HCT116 (cell line): ENCODE results near the gene CPNE2. TPM values are rescaled to one million over a fixed set of nuclear protein-coding genes. Genes with fewer than 3 reads are reported as not detected.

Experiments used
- ATAC-seq: fragments of 200-7000 bp; cut with Tn5 transposase; 2 replicates; pipeline ENCODE4 v1.9.1; 2020; ENCODE audit warnings: mild to moderate bottlenecking, moderate library complexity
- BruUV-seq: library from RNA; stranded (reverse); fragments of 400-500 nt; replicated peaks from 2 replicates; lab custom pipeline; 2021; lab: Mats Ljungman, UMichigan
- CTCF ChIA-PET: fragments of 300-600 bp; sonication (Branson Sonifier 250); formaldehyde crosslinking; loops from one replicate; lab custom pipeline; 2021; ENCODE audit warnings: antibody characterized with exemption; lab: Charles Lee
- POLR2A ChIA-PET: fragments of 300-600, 350-600 bp; sonication (Branson Sonifier 250); formaldehyde crosslinking; loops from one replicate; lab custom pipeline; 2021; ENCODE audit warnings: antibody characterized with exemption; lab: Charles Lee
- RAD21 ChIA-PET, 2 experiments: fragments of 300-600 bp; sonication (Branson Sonifier 250); formaldehyde crosslinking; loops; one replicate each; lab custom pipeline; 2023; ENCODE audit warnings: low total read pairs in 2 of 2; ENCODE audit not compliant: uncharacterized antibody in 2 of 2, unreplicated experiment in 2 of 2, low non-redundant PET in 1 of 2; lab: Charles Lee
- DNase-seq: peaks from one replicate; pipeline ENCODE4 v3.0.0-alpha.2; 2010; ENCODE audit warnings: low read depth, low spot score
- H2AFZ ChIP-seq: fragments of 200-600 bp; shearing (Covaris generic), sonication (generic); 2 replicates; pipeline ENCODE4 v1.6.1; 2017; ENCODE audit warnings: low read depth, mixed run types, mixed read lengths, antibody characterized with exemption, low read length; ENCODE audit not compliant: poor library complexity, severe bottlenecking
- H3K27ac ChIP-seq: 2 replicates; pipeline ENCODE4 v1.5.1; 2012; ENCODE audit warnings: low read depth, low read length
- H3K27me3 ChIP-seq: fragments of 200-600 bp; sonication (generic); 2 replicates; pipeline ENCODE4 v1.6.1; 2016; ENCODE audit warnings: mixed run types, low read length, mixed read lengths; ENCODE audit not compliant: insufficient read depth
- H3K36me3 ChIP-seq, 2 experiments: fragments of 200-500 bp in 1 of 2; fragments of 200-600 bp in 1 of 2; sonication (Bioruptor generic) in 1 of 2; sonication (generic) in 1 of 2; 2 replicates each; pipeline versions ENCODE4 v1.5.1 to v1.6.1; 2014 to 2016; ENCODE audit warnings: low read length in 2 of 2, inconsistent platforms in 1 of 2, mixed read lengths in 1 of 2, mixed run types in 1 of 2; ENCODE audit not compliant: insufficient read depth in 2 of 2, control insufficient read depth in 1 of 2
- H3K4me1 ChIP-seq, 2 experiments: fragments of 200-600 bp in 1 of 2; sonication (generic) in 1 of 2; 2 replicates each; pipeline versions ENCODE4 v1.5.1 to v1.6.1; 2012 to 2017; ENCODE audit warnings: low read length in 2 of 2, inconsistent platforms in 1 of 2, mild to moderate bottlenecking in 1 of 2, mixed read lengths in 1 of 2, mixed run types in 1 of 2, moderate library complexity in 1 of 2; ENCODE audit not compliant: insufficient read depth in 2 of 2, control insufficient read depth in 1 of 2
- H3K4me2 ChIP-seq: fragments of 200-600 bp; sonication (generic); 2 replicates; pipeline ENCODE4 v1.6.1; 2017; ENCODE audit warnings: mixed run types, low read length, mixed read lengths
- H3K4me3 ChIP-seq, 2 experiments: fragments of 200-600 bp in 1 of 2; sonication (generic) in 1 of 2; replicated peaks in 1 of 2; 2 replicates each; pipeline ENCODE4 v1.5.1; 2011 to 2016; ENCODE audit warnings: low read length in 2 of 2, control low read depth in 1 of 2, low read depth in 1 of 2, mild to moderate bottlenecking in 1 of 2, mixed read lengths in 1 of 2, mixed run types in 1 of 2
- H3K79me2 ChIP-seq: fragments of 200-600 bp; sonication (generic); 2 replicates; pipeline ENCODE4 v1.6.1; 2017; ENCODE audit warnings: mild to moderate bottlenecking, mixed run types, low read length, moderate library complexity, mixed read lengths; ENCODE audit not compliant: insufficient read depth
- H3K9ac ChIP-seq: fragments of 200-600 bp; sonication (generic); 2 replicates; pipeline ENCODE4 v1.6.1; 2016; ENCODE audit warnings: low read length, mixed read lengths
- H3K9me2 ChIP-seq: fragments of 200-600 bp; sonication (generic), shearing (Covaris generic); 2 replicates; pipeline ENCODE4 v1.6.1; 2017; ENCODE audit warnings: mixed run types, mild to moderate bottlenecking, moderate library complexity; ENCODE audit not compliant: insufficient read depth
- H3K9me3 ChIP-seq, 2 experiments: fragments of 200-500 bp in 1 of 2; fragments of 200-600 bp in 1 of 2; sonication (Bioruptor generic) in 1 of 2; sonication (generic) in 1 of 2; 2 replicates each; pipeline ENCODE4 v1.6.1; 2014 to 2017; ENCODE audit warnings: low read length in 2 of 2, mixed read lengths in 2 of 2, inconsistent platforms in 1 of 2, low read depth in 1 of 2, mild to moderate bottlenecking in 1 of 2, mixed run types in 1 of 2, moderate library complexity in 1 of 2; ENCODE audit not compliant: control insufficient read depth in 1 of 2, insufficient read depth in 1 of 2
- H4K20me1 ChIP-seq: fragments of 200-600 bp; sonication (generic), shearing (Covaris generic); 2 replicates; pipeline ENCODE4 v1.6.1; 2017; ENCODE audit warnings: mixed run types, mild to moderate bottlenecking, moderate library complexity; ENCODE audit not compliant: insufficient read depth
- CBX3 ChIP-seq: IDR thresholded peaks from 2 replicates; pipeline ENCODE4 v1.6.1; 2012; ENCODE audit warnings: low read depth
- CTCF ChIP-seq, 3 experiments: fragments of 200-600 bp in 1 of 3; sonication (generic) in 1 of 3; IDR thresholded peaks in 2 of 3; conservative IDR thresholded peaks in 1 of 3; 2 replicates each; pipeline ENCODE4 v1.5.1; 2012 to 2017; ENCODE audit warnings: low read depth in 2 of 3, low read length in 2 of 3, antibody characterized with exemption in 1 of 3, borderline replicate concordance in 1 of 3, control low read depth in 1 of 3, mild to moderate bottlenecking in 1 of 3, mixed read lengths in 1 of 3, mixed run types in 1 of 3, moderate library complexity in 1 of 3; ENCODE audit not compliant: insufficient read depth in 1 of 3
- FOSL1 ChIP-seq: IDR thresholded peaks from 2 replicates; pipeline ENCODE4 v1.6.1; 2012; ENCODE audit warnings: low read depth
- JUND ChIP-seq: IDR thresholded peaks from 2 replicates; pipeline ENCODE4 v1.6.1; 2012
- RAD21 ChIP-seq: IDR thresholded peaks from 2 replicates; pipeline ENCODE4 v1.6.1; 2012; ENCODE audit warnings: low read depth, mild to moderate bottlenecking
- ZBTB33 ChIP-seq: IDR thresholded peaks from 2 replicates; pipeline ENCODE4 v1.6.1; 2011; ENCODE audit warnings: mild to moderate bottlenecking, low read length, moderate library complexity; ENCODE audit not compliant: insufficient replicate concordance; ENCODE audit errors: extremely low read depth
- intact Hi-C: fragments of 100-400 bp; cut with micrococcal nuclease; formaldehyde crosslinking; loops from 2 replicates; pipeline ENCODE4 v1.10.0; 2022
- total RNA-seq: library from RNA; stranded (reverse); gene quantifications from one replicate; pipeline ENCODE4 v1.2.1, GENCODE V29; 2021; ENCODE audit not compliant: unreplicated experiment

CPNE2 gene
- total RNA-seq, 1 experiment from 2014 or later = 31.2 TPM

- Histone ChIP-seq H3K9me3 (no peaks in the 10 kb centered on the region), H4K20me1 (no peaks in the 10 kb centered on the region), H3K79me2 (no peaks in the 10 kb centered on the region), H3K9me2 (no peaks in the 10 kb centered on the region), H3K27me3 (no peaks in the 10 kb centered on the region), H3K4me2 (no peak overlapping the region), H3K4me3 (no peak overlapping the region), H3K9ac (no peak overlapping the region), H3K4me1 (peaks cover 3 to 6% of the 10 kb centered on the region in 2 experiments; a peak in 2 of 4 replicates), H3K36me3 (no peaks in the 10 kb centered on the region), H2AFZ (no peak overlapping the region), H3K27ac (no peak overlapping the region)
- ATAC-seq (peak; percentile 97), DNase-seq (peak; percentile 21)
- TF ChIP-seq JUND (no peak), CTCF (IDR thresholded peaks at IDR 0.05 in 2 of 3, conservative IDR thresholded peaks at IDR 0.05 in 1 of 3; ENCODE audit: borderline replicate concordance in 1 of 3, insufficient read depth in 1 of 3, low read depth in 2 of 3, low read length in 2 of 3) (peak; percentile 54 to 94 (median 64)), RAD21 (peak; percentile 72)
- no TSS peak for BruUV-seq
- intact Hi-C loops = loop anchor here (1.0 to 5.0 kb wide), 2 partner anchors 82 to 469 kb away; no protein-coding TSS in a partner anchor
- CTCF ChIA-PET = interaction anchor here (0.6 to 1.9 kb wide), 9 partner anchors 9 to 252 kb away, joined by 3 to 26 read pairs (median 3); no protein-coding TSS in a partner anchor
- POLR2A ChIA-PET = no interaction called here
- RAD21 ChIA-PET = interaction anchor here (1.1 kb wide), 2 partner anchors 81 kb away, joined by 8 to 11 read pairs; no protein-coding TSS in a partner anchor
Measured at GRCh38 chr16:57045694-57046381, 46.5 kb upstream of the CPNE2 start.

- Histone ChIP-seq H3K4me2 (no peak overlapping the region), H3K27ac (no peak overlapping the region), H3K27me3 (no peaks in the 10 kb centered on the region), H3K36me3 (no peaks in the 10 kb centered on the region), H4K20me1 (no peaks in the 10 kb centered on the region), H3K4me3 (no peak overlapping the region), H3K9ac (no peak overlapping the region), H3K79me2 (no peaks in the 10 kb centered on the region), H3K9me3 (no peaks in the 10 kb centered on the region), H2AFZ (no peak overlapping the region), H3K9me2 (no peaks in the 10 kb centered on the region), H3K4me1 (peaks cover 3 to 11% of the 10 kb centered on the region in 2 experiments; a peak in 3 of 4 replicates)
- RAD21 ChIA-PET = no interaction called here
- ATAC-seq (no peak), DNase-seq (no peak)
- POLR2A ChIA-PET = no interaction called here
- intact Hi-C loops = loop anchor here (5.0 kb wide), 1 partner anchor 471 kb away; no protein-coding TSS in a partner anchor
- TF ChIP-seq CBX3 (no peak), FOSL1 (no peak), ZBTB33 (no peak)
- BruUV-seq = no TSS peak
- CTCF ChIA-PET = no interaction called here
Measured at GRCh38 chr16:57048095-57048494, 44.3 kb upstream of the CPNE2 start.
